Right kidney (tissue), 1 donor: ENCODE results near the gene EXOC2.

ENCODE experiments used
- DNase-seq: peaks from one replicate; pipeline ENCODE4 v3.0.0-alpha.2; 2016

Gene EXOC2

DNA sequence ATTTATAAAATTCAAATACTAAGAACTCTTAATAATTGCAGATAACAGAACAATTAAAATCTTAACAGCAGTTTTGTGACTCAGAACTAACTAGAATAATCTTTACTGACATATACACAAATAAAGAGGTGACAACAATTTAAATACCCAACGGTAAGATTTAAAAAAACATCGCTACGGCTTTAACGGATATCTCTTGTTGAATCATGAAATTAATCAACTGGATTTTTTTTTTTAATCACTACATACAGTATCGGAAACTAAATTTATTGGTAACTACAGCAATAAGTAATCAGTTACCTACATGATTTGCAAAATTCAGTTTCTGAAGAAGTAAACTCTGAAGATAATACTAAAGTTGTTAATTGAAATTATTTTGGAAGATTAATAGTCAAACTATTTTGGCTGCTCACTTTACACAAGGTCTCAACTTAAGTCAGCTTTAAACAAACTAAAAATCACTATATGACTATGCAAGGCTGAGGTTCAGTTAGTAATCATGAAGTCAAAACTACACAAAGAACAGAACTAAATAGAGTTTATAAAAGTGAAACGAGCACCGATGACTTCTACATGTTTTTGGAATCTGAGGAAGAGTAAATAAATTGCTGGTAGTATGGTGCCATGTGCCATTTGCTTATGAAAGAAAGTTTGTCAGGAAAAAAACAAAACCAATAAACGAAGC is 164.8 kb downstream of the EXOC2 start:
- DNase-seq = no peak

DNA sequence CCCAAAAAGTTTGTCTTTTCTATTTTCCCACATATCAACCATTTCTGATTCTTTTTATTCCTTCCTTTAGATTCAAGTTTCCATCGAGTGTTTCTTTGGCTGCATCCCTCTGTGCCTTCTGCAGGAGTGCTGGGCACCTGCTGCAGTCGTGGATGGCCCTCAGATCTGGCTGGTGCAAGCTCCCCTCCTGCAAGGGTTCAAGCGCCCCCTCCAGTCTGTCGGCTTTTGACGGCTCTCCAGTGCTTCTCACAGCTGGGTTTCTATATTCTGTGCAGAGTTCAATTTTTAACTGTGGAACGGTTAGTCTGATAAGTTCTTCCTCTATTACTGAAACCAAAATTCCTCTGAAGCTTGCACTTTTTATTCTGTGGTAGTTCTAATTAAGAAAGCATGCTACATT is 168.1 kb downstream of the EXOC2 start:
- no peak for DNase-seq

DNA sequence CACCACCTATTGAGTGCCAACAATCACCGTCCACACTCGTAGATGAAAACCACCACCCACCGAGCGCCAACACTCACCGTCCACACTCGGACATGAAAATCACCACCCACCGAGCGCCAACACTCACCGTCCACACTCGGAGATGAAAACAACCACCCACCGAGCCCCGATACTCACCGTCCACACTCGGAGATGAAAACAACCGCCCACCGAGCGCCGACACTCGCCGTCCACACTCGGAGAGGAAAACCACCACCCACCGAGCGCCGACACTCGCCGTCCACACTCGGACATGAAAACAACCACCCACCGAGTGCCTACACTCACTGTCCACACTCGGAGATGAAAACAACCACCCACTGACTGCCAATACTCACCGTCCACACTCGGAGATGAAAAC is 172.1 kb downstream of the EXOC2 start:
- no peak for DNase-seq

DNA sequence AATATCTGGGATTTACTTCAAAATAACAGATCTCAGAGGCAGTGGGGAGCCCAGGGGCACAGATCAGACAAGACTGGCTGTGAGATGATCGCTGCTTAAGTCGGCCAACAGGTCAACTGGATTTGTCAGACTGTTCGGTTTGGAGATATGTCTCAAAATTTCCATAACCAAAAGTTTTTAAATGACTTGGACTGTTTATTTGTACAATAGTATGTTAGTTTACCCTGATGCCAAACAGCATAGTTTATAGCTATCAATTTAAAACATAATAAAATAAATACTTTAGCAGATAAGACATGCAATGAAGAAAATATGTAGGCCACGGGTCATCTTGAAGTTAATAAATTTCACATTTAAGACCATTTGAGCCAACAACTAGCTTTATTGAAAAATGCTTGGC is 174.7 kb downstream of the EXOC2 start:
- DNase-seq = no peak

DNA sequence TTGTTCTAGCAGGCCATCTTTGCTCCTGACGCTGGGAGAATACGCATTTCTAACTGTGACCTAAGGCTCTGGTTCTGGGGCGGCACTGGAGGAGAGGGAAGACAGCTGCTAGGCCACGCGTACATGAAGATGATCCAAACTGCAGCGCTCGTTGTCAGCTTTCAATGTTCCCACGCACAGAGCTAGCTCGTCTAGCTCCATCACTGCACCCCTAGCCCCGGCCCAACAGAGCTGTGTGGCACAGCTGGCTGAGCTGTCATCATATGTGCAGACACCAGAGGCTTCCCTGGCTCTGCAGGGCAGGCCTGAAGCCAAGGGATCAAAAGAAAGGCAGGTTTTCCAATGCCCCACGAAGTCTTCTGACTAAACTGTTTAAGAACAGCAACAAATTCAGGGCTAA is 176.7 kb downstream of the EXOC2 start:
- DNase-seq = no peak

DNA sequence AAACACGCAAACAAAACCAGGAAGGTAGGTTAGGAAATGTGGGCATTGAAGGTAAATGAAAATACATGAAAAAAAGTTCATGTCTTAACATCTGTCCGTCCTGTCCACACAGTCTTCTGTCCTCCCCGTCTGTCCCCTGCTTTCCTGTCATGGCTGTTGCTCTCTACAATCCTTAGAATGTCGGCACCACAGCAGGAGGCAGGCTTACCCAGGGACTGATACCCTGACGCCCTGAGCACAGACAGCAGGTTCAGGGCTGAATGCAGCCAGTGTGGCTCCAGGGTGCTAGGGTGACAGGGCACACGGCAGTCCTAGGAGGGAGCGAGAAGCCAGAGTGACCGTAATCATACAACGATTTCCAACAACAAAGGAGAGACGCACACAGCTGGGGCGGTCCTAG is 177.7 kb downstream of the EXOC2 start:
- no peak for DNase-seq

DNA sequence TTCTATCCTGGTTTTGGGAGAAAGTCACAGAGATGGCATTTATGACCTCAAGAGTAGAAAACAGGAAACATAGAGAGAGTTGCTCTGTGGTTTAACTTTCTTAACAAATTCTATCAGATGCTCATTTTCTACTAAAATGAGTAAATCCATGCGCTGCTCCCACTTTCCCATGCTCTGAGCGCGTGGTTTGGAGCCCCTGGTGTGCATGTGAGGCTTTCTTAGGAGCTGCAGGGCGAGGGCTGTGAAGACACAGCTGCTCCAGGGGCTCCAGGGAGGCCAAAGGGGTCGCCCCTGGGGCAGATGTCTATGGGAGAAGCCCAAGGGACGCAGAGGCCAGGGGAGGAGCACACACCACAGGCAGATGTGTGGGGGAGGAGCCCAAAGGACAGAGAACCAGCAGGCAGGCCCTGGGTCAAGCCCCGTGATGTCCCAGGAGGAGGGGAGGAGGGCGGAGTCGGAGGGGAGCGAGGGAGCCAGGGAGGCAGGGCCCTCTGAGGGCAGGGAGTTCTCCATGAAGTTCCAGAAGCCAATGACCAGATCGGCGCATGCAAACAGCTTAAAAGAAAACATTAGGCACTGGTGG is 178.5 kb downstream of the EXOC2 start:
- DNase-seq = no peak

DNA sequence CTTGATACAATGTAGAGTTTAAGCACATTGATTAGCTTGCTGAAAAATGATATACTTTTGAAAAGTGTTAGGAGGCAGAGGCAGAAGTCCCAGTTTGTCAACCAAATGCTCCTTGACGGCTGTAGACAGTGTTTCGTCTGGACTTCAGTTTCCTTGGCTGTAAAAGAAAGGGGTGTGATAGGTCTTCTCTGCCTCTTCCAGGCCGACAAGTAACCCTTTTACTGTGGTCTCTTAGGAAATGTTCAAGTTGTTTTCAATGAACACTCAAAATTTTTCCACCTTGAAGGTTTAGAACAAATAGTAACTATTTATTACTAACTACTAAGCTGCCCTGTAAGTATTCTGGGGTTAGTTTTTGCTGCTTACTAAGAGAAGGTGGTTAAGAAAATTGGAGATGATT is 179.0 kb downstream of the EXOC2 start:
- DNase-seq = no peak

DNA sequence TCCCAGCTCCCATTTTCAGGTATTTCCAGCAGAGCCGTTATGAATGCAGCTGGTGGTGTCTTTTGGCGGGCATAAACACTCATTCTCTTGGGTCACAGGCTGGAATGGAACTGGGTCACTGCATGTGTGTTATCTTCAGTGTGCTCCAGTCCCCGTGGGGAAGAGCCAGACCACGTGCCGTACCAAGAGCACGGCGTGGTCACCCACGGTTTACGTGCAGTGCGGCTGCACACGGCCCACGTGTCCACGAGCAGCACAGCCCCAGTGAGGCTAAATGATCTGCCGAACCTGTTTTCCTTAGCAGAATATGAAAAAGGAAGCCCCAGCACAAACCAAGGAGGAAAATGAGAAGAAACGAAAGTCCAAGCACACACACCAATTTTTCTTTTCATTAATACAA is 179.9 kb downstream of the EXOC2 start:
- no peak for DNase-seq

DNA sequence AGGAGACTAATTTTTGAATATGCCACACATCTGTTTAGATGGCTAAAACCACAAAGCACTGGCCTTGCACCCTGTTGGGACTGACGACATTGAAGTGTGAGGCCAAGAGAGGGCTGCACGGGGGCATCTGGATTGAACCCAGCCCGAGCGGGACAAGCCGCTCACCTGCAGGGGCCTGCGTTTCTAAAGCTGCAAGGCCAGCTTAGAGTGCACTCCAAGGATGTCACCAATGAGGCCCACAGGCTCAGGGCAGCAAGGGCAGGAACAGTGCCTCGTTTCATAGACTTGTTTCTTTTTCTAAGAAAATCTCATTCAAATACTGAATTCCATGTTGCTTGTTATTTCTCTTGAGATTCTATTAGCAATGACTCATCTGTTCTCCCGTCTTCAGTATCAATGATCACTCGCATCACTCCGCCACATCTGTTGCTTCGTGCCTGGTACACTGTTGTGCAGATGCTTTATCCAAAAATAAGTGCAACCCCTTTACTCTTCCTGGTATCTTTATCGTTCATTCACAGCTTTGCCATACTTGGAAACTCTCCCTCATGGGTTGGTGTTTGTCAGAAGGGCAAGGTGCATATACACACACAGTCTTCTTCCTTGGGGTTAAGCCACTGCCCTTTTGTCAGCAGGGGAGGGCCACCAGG is 181.3 kb downstream of the EXOC2 start:
- no peak for DNase-seq

DNA sequence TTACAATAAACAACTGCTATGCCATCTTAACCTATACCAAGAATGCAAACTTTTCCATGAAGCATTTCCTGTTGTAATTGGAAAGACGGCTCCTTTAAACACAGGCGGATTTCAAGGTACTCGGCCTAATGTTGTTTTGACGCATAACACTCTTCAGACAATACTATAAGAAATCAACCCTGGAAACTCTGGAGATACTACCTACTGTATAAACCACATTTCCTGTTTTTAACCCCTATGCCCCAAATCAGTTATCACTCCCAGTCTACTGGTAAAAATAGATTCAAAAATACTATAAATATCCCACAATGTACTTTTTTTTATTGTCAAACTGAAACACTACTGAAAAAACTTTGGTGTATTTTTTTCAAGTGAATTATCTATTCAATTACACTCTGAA is 183.3 kb downstream of the EXOC2 start:
- DNase-seq = no peak

DNA sequence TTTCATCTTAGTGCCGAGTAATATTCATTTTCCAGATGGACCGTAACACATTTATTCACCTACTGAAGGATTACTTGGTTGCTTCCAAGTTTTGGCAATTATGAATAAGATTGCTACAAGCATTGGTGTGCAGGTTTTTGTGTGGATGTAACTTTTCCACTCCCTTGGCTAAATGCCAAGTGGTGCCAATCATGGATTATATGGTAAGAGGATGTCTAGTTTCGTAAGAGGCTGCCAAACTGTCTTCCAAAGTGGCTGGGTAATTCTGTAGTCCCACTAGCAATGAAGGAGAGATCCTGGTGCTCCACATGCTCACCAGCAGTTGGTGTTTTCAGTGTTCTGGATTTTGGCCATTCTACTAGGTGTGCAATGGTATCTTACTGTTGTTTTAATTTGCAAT is 184.3 kb downstream of the EXOC2 start:
- DNase-seq = no peak

DNA sequence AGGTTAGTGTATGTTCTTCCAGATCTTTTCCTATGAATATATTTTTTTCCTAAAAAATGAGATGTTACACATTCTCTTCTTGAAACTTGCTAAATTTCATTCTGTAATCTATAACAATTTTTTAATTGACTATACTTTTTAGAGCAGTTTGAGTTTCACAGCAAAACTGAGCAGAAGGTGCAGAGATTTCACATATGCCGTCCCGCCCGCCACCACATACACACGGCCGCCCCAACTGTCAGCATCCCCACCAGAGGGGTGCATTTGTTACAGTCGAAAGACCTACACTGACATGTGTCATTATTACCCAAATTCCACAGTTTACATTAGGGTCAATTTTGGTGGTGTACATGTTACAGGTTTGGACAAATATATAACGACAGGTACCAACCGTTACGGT is 184.9 kb downstream of the EXOC2 start:
- no peak for DNase-seq

DNA sequence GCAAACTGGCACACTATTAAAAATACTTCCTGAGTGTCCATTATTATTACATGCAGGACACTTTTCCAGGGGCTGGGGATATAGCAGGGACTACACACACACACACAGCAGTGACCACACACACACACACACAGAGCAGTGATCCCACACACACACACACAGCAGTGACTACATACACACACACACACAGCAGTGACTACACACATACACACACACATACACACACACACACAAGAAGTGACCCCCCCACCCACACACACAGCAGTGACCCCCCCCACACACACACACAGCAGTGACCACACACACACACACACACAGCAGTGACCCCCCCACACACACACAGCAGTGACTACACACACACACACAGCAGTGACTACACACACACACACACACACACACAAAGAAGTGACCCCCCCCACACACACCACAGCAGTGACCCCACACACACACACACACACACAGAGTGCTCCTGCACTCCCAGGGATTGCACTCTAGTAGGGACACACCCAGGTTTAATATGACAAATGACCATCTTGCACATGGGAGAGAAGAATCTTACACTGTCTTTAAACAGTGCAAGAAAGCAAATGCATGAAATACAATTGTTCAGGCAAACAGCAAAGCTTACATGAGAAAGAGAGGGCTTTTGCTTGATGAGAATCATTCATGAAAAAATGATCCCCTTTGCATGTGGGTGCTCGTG is 185.9 kb downstream of the EXOC2 start:
- DNase-seq = no peak

DNA sequence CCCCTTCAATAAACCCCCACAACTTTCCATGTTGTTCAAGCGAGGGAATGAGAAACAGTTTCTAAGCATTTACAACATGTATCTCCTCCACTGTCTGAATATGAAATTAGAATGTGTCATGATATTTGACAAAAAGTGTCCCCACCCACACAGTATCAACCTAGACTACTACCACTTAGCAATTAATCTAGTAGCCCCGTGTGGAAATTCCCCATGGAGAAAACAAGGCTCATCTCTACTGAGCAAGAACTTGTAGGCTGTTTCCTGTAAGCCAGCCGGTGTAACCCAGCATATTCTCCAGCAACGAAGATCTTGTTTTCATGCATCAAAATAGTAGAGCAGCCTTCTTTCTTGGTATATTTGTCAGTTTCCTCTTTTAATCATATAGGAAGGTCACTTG is 186.4 kb downstream of the EXOC2 start:
- DNase-seq = no peak

DNA sequence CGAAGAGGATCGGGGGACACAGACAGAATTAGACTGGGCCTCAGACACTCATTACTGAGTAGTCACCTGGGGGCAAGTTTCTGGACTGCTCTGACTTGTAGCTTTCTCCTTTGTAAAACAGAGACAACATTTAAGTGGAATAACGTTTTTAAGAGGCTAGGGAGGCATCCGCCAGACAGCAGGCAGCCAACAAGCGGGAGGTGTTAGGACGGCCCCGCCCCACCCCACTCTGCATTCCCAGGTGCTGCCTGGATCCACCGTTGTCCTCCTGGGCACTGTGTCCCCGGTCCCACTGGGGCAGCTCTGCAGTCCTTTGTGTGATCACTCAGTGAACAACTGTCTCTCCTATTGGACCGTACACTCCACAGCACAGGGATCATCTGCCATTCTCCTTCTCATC is 187.6 kb downstream of the EXOC2 start:
- no peak for DNase-seq

DNA sequence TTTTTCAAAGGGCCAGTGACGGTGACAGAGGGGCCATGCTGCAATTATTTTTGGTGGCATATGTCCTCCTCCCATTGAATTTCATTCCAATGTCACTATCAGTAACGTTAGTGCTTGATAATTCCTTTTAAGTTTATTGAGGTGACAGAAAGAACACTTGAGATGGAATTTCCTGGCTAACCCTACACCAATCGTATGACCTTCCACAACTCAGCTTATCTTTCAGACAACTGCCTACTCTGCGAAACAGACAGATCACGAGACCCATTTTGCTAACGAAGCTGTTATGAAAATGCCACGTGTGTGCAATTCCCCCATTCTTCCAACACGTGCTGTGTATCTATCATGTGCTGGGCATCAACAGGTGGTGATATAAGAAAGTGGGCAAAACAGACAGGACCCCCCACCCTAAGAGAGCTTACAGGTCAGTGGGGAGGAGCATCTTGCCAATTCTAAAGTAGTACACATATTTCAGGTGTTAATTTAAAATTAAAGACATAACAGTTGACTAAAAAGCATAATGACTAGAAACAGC is 188.4 kb downstream of the EXOC2 start:
- no peak for DNase-seq

DNA sequence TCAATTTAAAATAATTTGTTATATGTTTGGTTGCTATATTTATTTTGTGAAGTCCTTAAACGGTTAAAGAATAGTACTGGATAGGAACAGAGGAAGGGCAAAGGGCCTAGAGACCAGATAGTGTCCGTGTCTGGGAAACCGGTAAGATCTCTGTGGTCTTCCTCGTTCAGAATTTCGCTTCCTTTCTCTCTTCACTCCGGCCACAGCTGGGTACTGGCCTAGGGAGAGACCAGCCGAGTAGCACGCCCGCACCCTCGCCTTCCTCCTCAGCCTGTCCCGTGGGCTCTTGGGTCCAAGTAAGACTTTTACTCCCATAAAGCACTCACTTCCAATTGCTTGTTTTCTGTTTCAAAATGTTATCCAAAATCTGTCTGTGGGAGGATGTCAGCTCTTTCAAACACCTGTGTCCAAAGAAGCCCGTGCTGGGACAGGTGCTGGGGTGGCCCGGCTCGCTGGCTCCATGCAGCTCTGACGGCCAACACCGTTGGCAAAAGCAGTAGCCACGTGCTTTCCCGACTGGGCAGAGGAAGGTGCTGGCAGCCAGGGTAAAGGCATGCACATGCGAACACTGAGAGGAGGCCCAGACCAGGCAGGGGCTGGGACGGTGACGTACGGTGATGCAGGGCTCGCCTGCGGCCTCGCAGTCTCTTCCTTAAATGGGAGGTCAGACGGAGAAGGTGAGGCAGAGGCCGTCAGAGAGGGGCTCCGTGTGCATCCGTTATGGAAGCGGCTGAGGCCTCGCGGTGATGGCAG is 189.2 kb downstream of the EXOC2 start:
- DNase-seq = no peak

DNA sequence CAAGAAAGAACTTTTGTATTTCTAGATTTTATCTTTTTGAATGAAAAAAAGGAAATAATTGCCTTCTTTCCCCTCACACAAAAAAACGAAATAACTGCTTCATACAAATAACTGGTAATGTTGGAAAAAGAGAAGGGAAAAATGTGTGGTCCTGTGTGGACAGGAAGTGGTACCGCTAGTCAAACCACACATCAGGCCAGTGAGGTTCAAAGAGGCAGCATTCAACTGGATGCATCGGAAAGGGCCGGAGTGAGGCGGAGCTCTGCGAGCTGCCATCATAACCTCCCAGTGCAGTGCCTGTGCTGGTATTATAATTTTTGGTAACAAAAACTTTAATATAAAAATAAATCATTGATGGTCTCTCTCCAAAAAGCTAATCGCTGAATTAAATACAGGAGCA is 190.2 kb downstream of the EXOC2 start:
- DNase-seq = no peak

DNA sequence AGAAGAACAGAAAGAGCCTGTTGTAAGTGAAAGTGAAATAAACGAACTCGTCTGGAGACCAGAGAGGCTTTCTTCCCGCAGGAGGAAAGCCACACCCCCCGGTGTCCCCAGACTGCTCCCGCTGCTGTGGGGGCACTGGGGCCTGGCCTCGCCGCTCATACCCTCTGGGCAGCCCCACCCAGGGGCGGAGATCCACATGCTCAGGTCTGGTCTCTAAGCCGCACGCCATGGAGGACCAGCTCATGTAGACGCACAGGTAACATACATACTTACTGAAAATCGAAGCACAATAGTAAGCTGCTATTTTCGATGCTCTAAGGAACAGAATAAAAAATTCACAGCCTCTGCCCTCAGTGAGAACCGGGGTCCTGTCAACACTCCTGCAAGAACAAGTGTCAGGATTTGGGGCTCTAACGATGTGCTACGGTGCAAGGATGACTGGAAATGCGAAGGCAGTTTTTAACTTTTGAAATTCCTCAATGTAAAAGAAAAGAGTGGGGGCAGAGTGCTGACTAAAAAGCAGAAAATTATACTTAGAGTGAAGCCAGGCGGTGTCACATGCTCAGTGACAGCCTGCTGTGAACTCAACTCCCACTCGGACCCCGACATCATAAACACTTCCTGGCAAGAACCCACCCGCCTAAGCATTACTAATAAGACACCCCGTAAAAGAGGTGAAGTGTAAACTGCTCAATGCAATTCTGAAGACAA is 190.9 kb downstream of the EXOC2 start:
- no peak for DNase-seq

DNA sequence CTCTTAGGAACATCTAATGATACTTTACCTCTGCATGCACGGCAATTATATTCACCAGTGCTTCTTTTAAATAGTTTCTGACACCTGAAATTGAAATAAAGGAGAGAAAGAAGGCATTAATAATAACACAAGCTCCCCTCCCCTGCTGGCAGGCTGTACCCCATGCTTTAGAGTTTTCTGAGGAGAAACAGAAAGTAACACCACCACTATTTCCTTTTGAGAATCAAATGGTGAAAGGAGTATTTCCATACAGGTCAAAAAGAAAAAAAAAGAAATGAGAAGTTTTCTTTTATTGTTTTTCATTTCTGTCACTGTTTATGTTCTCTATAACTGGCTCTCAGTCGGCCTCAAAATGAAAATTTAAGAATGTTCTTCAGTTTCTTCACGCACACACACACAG is 193.3 kb downstream of the EXOC2 start:
- no peak for DNase-seq

DNA sequence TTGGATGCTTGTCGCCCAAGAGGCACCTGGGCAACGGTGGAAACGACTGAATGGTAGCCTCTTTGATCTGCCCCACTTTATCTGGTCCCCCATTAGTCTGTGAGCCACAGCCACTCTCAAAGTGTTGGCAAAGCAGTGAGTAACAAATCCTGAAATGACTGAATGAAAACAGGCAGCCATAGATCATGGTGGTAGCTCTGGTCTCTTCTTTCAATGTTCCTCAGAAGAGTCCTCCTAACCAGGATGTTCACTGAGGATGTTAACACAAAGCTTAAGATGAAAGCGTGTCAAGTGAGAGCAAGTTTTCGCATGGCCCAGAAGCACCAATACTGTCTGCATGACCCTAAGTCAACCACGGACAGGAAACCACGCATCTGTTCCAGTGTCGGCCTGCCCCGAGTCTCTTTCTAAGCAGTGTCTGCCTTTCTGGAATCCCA is 194.1 kb downstream of the EXOC2 start:
- DNase-seq = no peak
